ENCODE data around the gene MOCOS.

- TF ChIP-seq POLR2A (IDR thresholded peaks at IDR 0.05) (no peak), CTCF (IDR thresholded peaks at IDR 0.05) (no peak), POLR2AphosphoS5 (IDR thresholded peaks at IDR 0.05) (no peak)
Observed at GRCh38 chr18:36295214-36295613, 107.9 kb downstream of the MOCOS start.
